ENCODE data around the gene DHX16. TPM values are rescaled to one million over a fixed set of nuclear protein-coding genes. Genes with fewer than 3 reads are reported as not detected.

Gene DHX16
- total RNA-seq, 1 experiment from 2014 or later: 41.3 TPM

DNA sequence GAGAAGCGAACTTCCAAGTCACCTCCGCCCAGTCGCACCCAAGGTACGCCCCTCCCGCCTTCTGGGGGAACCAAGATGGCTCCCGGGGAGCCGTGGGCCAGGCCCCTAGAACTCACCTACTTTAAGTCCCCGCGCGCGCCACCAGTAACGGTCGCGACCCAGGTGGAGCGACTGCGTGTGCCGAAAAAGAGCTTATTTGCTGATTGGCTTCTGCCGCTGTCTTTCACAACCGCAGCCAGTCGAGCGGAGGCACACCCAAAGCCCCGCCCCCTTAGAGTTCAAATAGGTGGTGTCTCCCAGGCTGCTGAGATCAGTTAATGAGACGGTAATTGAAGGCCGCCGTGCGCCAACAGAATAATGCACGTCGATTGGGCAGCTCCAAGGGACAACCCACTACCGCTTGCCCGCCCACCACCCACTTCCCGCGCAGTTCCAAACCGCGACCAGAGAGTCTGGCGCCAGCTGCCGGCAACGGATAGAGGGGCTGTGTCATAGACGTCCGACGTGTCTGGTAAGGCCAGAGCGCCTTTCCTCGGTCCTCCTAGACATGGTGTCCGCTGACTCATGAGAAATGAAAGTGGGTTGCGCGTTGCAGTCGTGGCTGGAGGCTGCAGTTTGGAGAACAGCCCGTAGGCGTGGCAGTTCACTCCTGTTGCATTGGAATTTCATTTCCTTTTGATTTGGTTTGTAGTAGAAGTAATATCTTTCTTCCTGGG, 44.5 kb upstream of the DHX16 start, which contains the start of gene MDC1:
Gene MDC1, minus strand, starts transcription at position 153 of the 716 bp plus-strand sequence. CDS start 2,106 bp downstream, outside the sequence.
- no peaks in the 10 kb centered on the region for H3K27me3 Mint-ChIP-seq (ENCODE audit: insufficient read depth, unreplicated experiment)
- no TSS peak for BruUV-seq (replicated peaks)
- H3K36me3 Mint-ChIP-seq (ENCODE audit: insufficient read depth, unreplicated experiment): peaks cover 56% of the 10 kb centered on the region
- peak within 1 kb of the TSS; percentile 88 for H3K4me3 Mint-ChIP-seq (ENCODE audit: unreplicated experiment)
- intact Hi-C loops (cut with micrococcal nuclease): loop anchor here (1.0 kb wide), 1 partner anchor 31 kb away; the partner anchor contains the start of gene PPP1R18
- ChIA-PET CTCF (interaction anchor here (0.7 to 20.7 kb wide), 6 partner anchors 10 to 160 kb away, joined by 3 to 537 read pairs (median 4); partner anchors contain the start of gene DHX16), POLR2A (interaction anchor here (0.6 to 13.6 kb wide), 21 partner anchors 10 to 408 kb away, joined by 3 to 477 read pairs (median 7); partner anchors contain the start of genes DDR1, DHX16, IER3 and MRPS18B)
- H3K9me3 Mint-ChIP-seq (ENCODE audit: unreplicated experiment): no peaks in the 10 kb centered on the region
- peaks cover 38% of the 10 kb centered on the region for H3K4me1 Mint-ChIP-seq (ENCODE audit: insufficient read depth, unreplicated experiment)
- peak; percentile 100 for DNase-seq (ENCODE audit: unreplicated experiment)
- H3K27ac Mint-ChIP-seq (ENCODE audit: low read depth, unreplicated experiment): peak within 1 kb of the TSS; percentile 94
- TF ChIP-seq, protein P1, sequence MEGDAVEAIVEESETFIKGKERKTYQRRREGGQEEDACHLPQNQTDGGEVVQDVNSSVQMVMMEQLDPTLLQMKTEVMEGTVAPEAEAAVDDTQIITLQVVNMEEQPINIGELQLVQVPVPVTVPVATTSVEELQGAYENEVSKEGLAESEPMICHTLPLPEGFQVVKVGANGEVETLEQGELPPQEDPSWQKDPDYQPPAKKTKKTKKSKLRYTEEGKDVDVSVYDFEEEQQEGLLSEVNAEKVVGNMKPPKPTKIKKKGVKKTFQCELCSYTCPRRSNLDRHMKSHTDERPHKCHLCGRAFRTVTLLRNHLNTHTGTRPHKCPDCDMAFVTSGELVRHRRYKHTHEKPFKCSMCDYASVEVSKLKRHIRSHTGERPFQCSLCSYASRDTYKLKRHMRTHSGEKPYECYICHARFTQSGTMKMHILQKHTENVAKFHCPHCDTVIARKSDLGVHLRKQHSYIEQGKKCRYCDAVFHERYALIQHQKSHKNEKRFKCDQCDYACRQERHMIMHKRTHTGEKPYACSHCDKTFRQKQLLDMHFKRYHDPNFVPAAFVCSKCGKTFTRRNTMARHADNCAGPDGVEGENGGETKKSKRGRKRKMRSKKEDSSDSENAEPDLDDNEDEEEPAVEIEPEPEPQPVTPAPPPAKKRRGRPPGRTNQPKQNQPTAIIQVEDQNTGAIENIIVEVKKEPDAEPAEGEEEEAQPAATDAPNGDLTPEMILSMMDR (IDR thresholded peaks at IDR 0.05; ENCODE audit: unreplicated experiment): no peak

DNA sequence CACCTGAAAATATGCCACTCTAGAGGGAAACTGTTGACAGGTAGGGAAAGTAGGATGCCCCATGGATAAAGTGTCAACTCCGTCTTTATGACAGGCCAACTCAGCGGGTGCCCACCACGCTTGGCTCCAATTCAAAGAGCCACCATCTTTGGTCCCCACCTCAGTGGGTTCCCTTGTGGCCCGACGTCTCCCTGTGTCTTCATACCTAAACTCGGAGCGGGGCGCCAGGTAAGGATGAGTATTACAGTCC, 44.0 kb upstream of the DHX16 start:
- no peaks in the 10 kb centered on the region for H3K9me3 Mint-ChIP-seq (ENCODE audit: unreplicated experiment)
- H3K27ac Mint-ChIP-seq (ENCODE audit: low read depth, unreplicated experiment): peak overlapping the region; percentile 94
- peak overlapping the region; percentile 88 for H3K4me3 Mint-ChIP-seq (ENCODE audit: unreplicated experiment)
- H3K27me3 Mint-ChIP-seq (ENCODE audit: insufficient read depth, unreplicated experiment): no peaks in the 10 kb centered on the region
- H3K36me3 Mint-ChIP-seq (ENCODE audit: insufficient read depth, unreplicated experiment): peaks cover 56% of the 10 kb centered on the region
- no peak for DNase-seq (ENCODE audit: unreplicated experiment)
- BruUV-seq (replicated peaks): TSS peak; percentile 57
- ChIA-PET POLR2A (interaction anchor here (0.6 to 13.6 kb wide), 19 partner anchors 9 to 167 kb away, joined by 3 to 477 read pairs (median 8); partner anchors contain the start of genes DDR1, DHX16, IER3 and MRPS18B), CTCF (interaction anchor here (0.7 to 20.7 kb wide), 4 partner anchors 10 to 105 kb away, joined by 3 to 537 read pairs (median 4); partner anchors contain the start of gene DHX16)
- TF ChIP-seq, protein P1 (IDR thresholded peaks at IDR 0.05; ENCODE audit: unreplicated experiment): no peak
- intact Hi-C loops (cut with micrococcal nuclease): loop anchor here (1.0 kb wide), 1 partner anchor 31 kb away; the partner anchor contains the start of gene PPP1R18
- peaks cover 37% of the 10 kb centered on the region for H3K4me1 Mint-ChIP-seq (ENCODE audit: insufficient read depth, unreplicated experiment)

DNA sequence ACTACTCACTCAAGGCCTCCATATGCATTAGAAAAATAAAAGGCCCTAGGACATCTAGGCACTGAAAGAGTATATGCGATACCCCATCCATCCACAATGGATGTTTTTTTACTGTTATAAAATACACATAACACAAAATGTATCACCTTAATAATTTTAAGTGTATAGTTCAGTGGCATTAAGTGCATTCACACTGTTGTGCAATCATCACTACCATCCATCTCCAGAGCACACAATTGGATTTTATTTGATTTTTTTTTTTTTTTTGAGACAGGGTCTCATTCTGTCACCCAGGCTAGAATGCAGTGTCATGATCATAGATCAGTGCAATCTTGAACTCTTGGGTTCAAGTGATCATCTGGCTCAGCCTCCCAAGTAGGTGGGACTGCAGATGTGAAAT, 41.5 kb upstream of the DHX16 start:
- H3K27me3 Mint-ChIP-seq (ENCODE audit: insufficient read depth, unreplicated experiment): no peaks in the 10 kb centered on the region
- CTCF ChIA-PET: interaction anchor here (1.4 kb wide), 1 partner anchor 9 kb away, joined by 5 read pairs; no protein-coding TSS in a partner anchor
- H3K27ac Mint-ChIP-seq (ENCODE audit: low read depth, unreplicated experiment): peak overlapping the region; percentile 31
- H3K36me3 Mint-ChIP-seq (ENCODE audit: insufficient read depth, unreplicated experiment): peaks cover 54% of the 10 kb centered on the region
- H3K4me3 Mint-ChIP-seq (ENCODE audit: unreplicated experiment): no peak overlapping the region
- no peaks in the 10 kb centered on the region for H3K9me3 Mint-ChIP-seq (ENCODE audit: unreplicated experiment)
- peaks cover 29% of the 10 kb centered on the region for H3K4me1 Mint-ChIP-seq (ENCODE audit: insufficient read depth, unreplicated experiment)
- POLR2A ChIA-PET: interaction anchor here (0.7 to 1.3 kb wide), 3 partner anchors 10 to 28 kb away, joined by 3 to 4 read pairs (median 4); no protein-coding TSS in a partner anchor
- TF ChIP-seq, protein P1 (IDR thresholded peaks at IDR 0.05; ENCODE audit: unreplicated experiment): no peak
- intact Hi-C loops (cut with micrococcal nuclease): no loop called here
- BruUV-seq (replicated peaks): no TSS peak
- DNase-seq (ENCODE audit: unreplicated experiment): no peak

DNA sequence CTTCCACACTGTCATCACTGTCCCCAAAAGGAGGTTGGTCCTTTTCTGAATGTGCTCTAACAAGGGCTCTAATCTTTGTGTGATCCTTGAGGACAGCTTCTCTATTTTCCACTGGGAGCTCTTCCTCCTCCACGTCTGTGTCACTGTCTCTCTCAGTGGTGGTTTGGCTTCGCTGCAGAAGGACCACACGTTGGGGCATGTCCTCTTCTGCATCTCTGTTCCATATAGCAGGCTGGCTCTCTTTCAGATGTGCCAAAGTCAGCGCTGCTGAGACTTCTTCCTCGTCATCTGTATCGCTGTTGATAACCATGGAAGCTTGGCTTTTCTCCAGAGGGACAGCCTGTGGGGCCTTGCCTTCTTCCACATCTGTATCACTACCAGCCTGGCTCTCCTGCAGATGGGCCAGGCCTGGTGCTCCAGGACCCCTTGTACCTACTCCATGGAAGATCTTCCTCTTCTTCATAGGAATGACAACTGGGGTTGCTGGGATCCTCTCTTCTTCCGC, 39.7 kb upstream of the DHX16 start:
- POLR2A ChIA-PET: interaction anchor here (1.0 to 1.3 kb wide), 4 partner anchors 9 to 22 kb away, joined by 3 to 9 read pairs (median 4); partner anchors contain the start of gene NRM
- BruUV-seq (replicated peaks): no TSS peak
- Mint-ChIP-seq H3K9me3 (ENCODE audit: unreplicated experiment) (no peaks in the 10 kb centered on the region), H3K27ac (ENCODE audit: low read depth, unreplicated experiment) (peak overlapping the region; percentile 28), H3K36me3 (ENCODE audit: insufficient read depth, unreplicated experiment) (peaks cover 61% of the 10 kb centered on the region), H3K4me3 (ENCODE audit: unreplicated experiment) (no peak overlapping the region), H3K27me3 (ENCODE audit: insufficient read depth, unreplicated experiment) (no peaks in the 10 kb centered on the region), H3K4me1 (ENCODE audit: insufficient read depth, unreplicated experiment) (peaks cover 30% of the 10 kb centered on the region)
- CTCF ChIA-PET: interaction anchor here (0.7 to 1.8 kb wide), 6 partner anchors 9 to 371 kb away, joined by 3 to 5 read pairs (median 3); no protein-coding TSS in a partner anchor
- TF ChIP-seq, protein P1 (IDR thresholded peaks at IDR 0.05; ENCODE audit: unreplicated experiment): no peak
- no peak for DNase-seq (ENCODE audit: unreplicated experiment)
- intact Hi-C loops (cut with micrococcal nuclease): no loop called here
